SK-N-SH (cell line): ENCODE results near the gene RASA3. TPM values are rescaled to one million over a fixed set of nuclear protein-coding genes. Genes with fewer than 3 reads are reported as not detected.

Experiments used
- CTCF ChIA-PET: fragments of 300-600, 350-600 bp; formaldehyde crosslinking; extraction: SDS; loops from one replicate; lab custom pipeline; 2021; lab: Yijun Ruan, JAX
- POLR2A ChIA-PET: fragments of 350-600 bp; sonication (Branson Sonifier 250); formaldehyde crosslinking; extraction: SDS; loops from one replicate; lab custom pipeline; 2020; ENCODE audit warnings: antibody characterized with exemption, inconsistent platforms; lab: Yijun Ruan, JAX
- DNase-seq: peaks from one replicate; pipeline ENCODE4 v3.0.0; 2012
- H2AFZ ChIP-seq: fragments of 200-600 bp; sonication (generic); 2 replicates; pipeline ENCODE4 v1.8.1; 2016; ENCODE audit warnings: antibody characterized with exemption, mild to moderate bottlenecking, low read depth
- H3F3A ChIP-seq: fragments of 200-600 bp; sonication (generic); replicated peaks from 2 replicates; pipeline ENCODE3; 2016; ENCODE audit warnings: antibody characterized with exemption, mild to moderate bottlenecking; ENCODE audit not compliant: insufficient read depth
- H3K27ac ChIP-seq, 2 experiments: fragments of 200-500 bp in 1 of 2; fragments of 200-600 bp in 1 of 2; sonication (Bioruptor generic) in 1 of 2; sonication (generic), shearing (Covaris generic) in 1 of 2; 2 replicates each; pipeline versions ENCODE4 v1.5.1 to v1.6.1; 2014 to 2016; ENCODE audit warnings: low read depth in 2 of 2, inconsistent platforms in 1 of 2, low read length in 1 of 2, mild to moderate bottlenecking in 1 of 2, mixed read lengths in 1 of 2
- H3K27me3 ChIP-seq: fragments of 200-600 bp; sonication (generic), shearing (Covaris generic); 2 replicates; pipeline ENCODE4 v1.6.1; 2016; ENCODE audit warnings: mixed run types; ENCODE audit not compliant: insufficient read depth
- H3K36me3 ChIP-seq, 2 experiments: fragments of 200-500 bp in 1 of 2; fragments of 200-600 bp in 1 of 2; sonication (Bioruptor generic) in 1 of 2; sonication (generic) in 1 of 2; replicated peaks in 1 of 2; 2 replicates each; pipeline versions ENCODE3 to v1.5.1; 2014 to 2016; ENCODE audit warnings: low read length in 1 of 2, mild to moderate bottlenecking in 1 of 2; ENCODE audit not compliant: insufficient read depth in 2 of 2, control insufficient read depth in 1 of 2
- H3K4me1 ChIP-seq, 2 experiments: fragments of 200-500 bp in 1 of 2; fragments of 200-600 bp in 1 of 2; sonication (Bioruptor generic) in 1 of 2; sonication (generic), shearing (Covaris generic) in 1 of 2; 2 replicates each; pipeline versions ENCODE4 v1.5.1 to v1.6.1; 2014 to 2016; ENCODE audit warnings: low read depth in 1 of 2, low read length in 1 of 2, mixed run types in 1 of 2; ENCODE audit not compliant: insufficient read depth in 2 of 2, control insufficient read depth in 1 of 2
- H3K4me2 ChIP-seq: fragments of 200-600 bp; sonication (generic), shearing (Covaris generic); 2 replicates; pipeline ENCODE4 v1.6.1; 2017; ENCODE audit warnings: mixed run types
- H3K4me3 ChIP-seq, 2 experiments: fragments of 200-500 bp in 1 of 2; fragments of 200-600 bp in 1 of 2; sonication (Bioruptor generic) in 1 of 2; sonication (generic), shearing (Covaris generic) in 1 of 2; 2 replicates each; pipeline versions ENCODE4 v1.5.1 to v1.8.1; 2014 to 2016; ENCODE audit warnings: low read depth in 2 of 2, inconsistent platforms in 1 of 2, low read length in 1 of 2, mild to moderate bottlenecking in 1 of 2, mixed read lengths in 1 of 2, moderate library complexity in 1 of 2
- H3K79me2 ChIP-seq: fragments of 200-600 bp; sonication (generic); 2 replicates; pipeline ENCODE4 v1.8.1; 2017; ENCODE audit warnings: mild to moderate bottlenecking; ENCODE audit not compliant: insufficient read depth
- H3K9ac ChIP-seq: fragments of 200-600 bp; sonication (generic); 2 replicates; pipeline ENCODE4 v1.6.1; 2017; ENCODE audit warnings: mixed run types
- H3K9me2 ChIP-seq: fragments of 200-600 bp; sonication (generic); 2 replicates; pipeline ENCODE4 v1.6.1; 2017; ENCODE audit warnings: mixed run types
- H3K9me3 ChIP-seq: fragments of 200-600 bp; sonication (generic); 2 replicates; pipeline ENCODE4 v1.6.1; 2017; ENCODE audit warnings: mixed run types, mild to moderate bottlenecking, moderate library complexity
- H4K20me1 ChIP-seq: fragments of 200-600 bp; sonication (generic); 2 replicates; pipeline ENCODE4 v1.6.1; 2017; ENCODE audit warnings: mild to moderate bottlenecking, mixed run types; ENCODE audit not compliant: insufficient read depth
- FOSL2 ChIP-seq: IDR thresholded peaks from 2 replicates; pipeline ENCODE4 v1.4.0; 2012; ENCODE audit warnings: low read depth, mild to moderate bottlenecking, moderate library complexity, borderline replicate concordance
- FOXM1 ChIP-seq: IDR thresholded peaks from 2 replicates; pipeline ENCODE4 v1.4.0; 2012; ENCODE audit warnings: low read depth, mild to moderate bottlenecking
- GABPA ChIP-seq: IDR thresholded peaks from 2 replicates; pipeline ENCODE4 v1.4.0; 2012; ENCODE audit warnings: low read depth, mild to moderate bottlenecking
- GATA2 ChIP-seq: sonication (generic); formaldehyde crosslinking; IDR thresholded peaks from 2 replicates; pipeline ENCODE4 v1.5.0; 2020; ENCODE audit warnings: mild to moderate bottlenecking, missing genetic modification reagents
- JUND ChIP-seq: IDR thresholded peaks from 2 replicates; pipeline ENCODE4 v1.4.0; 2012
- MEF2A ChIP-seq: IDR thresholded peaks from 2 replicates; pipeline ENCODE4 v1.4.0; 2012; ENCODE audit warnings: low read depth, borderline replicate concordance
- MXI1 ChIP-seq: IDR thresholded peaks from 2 replicates; pipeline ENCODE4 v1.6.1; 2012; ENCODE audit warnings: mild to moderate bottlenecking, low read depth, low read length, improper control_type of control experiment
- NRF1 ChIP-seq: IDR thresholded peaks from 2 replicates; pipeline ENCODE4 v1.6.1; 2012; ENCODE audit warnings: low read depth, mild to moderate bottlenecking, low read length
- PBX3 ChIP-seq: IDR thresholded peaks from 2 replicates; pipeline ENCODE4; 2012
- SMC3 ChIP-seq: IDR thresholded peaks from 2 replicates; pipeline ENCODE4 v1.6.1; 2012; ENCODE audit warnings: low read depth, low read length, improper control_type of control experiment
- TEAD4 ChIP-seq: IDR thresholded peaks from 2 replicates; pipeline ENCODE4 v1.4.0; 2012; ENCODE audit warnings: mild to moderate bottlenecking, borderline replicate concordance; ENCODE audit not compliant: insufficient read depth
- ZBTB33 ChIP-seq: IDR thresholded peaks from 2 replicates; pipeline ENCODE4 v1.4.0; 2012; ENCODE audit warnings: low read depth, borderline replicate concordance
- WGBS: methylation state at CpG from one replicate; pipeline ENCODE4 v1.1.6; 2017; ENCODE audit warnings: low lambda C conversion rate; 5-methylcytosine and 5-hydroxymethylcytosine counted together
- polyA plus RNA-seq, 3 experiments: library from polyadenylated mRNA; depleted of rRNA; stranded (reverse); fragments of >200 nt; gene quantifications; 2 replicates each; pipeline ENCODE4 v1.2.3, GENCODE V29; 2012
- TF ChIP-seq, protein P1 (sequence below): IDR thresholded peaks from 2 replicates; pipeline ENCODE4 v1.6.1; 2012; ENCODE audit warnings: mild to moderate bottlenecking, low read depth, low read length, moderate library complexity

RASA3 gene
- polyA plus RNA-seq, 1 of the 3 experiments (the other 2 are of a cell fraction) = 25.1 TPM

- H3K79me2 ChIP-seq = no peaks in the 10 kb centered on the region; the same call in 1 of the 2 replicates
- no peak overlapping the region for H3K4me3 ChIP-seq
- peaks cover 0 to 6% of the 10 kb centered on the region in 2 experiments; a peak in 3 of 4 replicates for H3K4me1 ChIP-seq
- no peak for TF ChIP-seq GATA2
- TF ChIP-seq, protein P1, sequence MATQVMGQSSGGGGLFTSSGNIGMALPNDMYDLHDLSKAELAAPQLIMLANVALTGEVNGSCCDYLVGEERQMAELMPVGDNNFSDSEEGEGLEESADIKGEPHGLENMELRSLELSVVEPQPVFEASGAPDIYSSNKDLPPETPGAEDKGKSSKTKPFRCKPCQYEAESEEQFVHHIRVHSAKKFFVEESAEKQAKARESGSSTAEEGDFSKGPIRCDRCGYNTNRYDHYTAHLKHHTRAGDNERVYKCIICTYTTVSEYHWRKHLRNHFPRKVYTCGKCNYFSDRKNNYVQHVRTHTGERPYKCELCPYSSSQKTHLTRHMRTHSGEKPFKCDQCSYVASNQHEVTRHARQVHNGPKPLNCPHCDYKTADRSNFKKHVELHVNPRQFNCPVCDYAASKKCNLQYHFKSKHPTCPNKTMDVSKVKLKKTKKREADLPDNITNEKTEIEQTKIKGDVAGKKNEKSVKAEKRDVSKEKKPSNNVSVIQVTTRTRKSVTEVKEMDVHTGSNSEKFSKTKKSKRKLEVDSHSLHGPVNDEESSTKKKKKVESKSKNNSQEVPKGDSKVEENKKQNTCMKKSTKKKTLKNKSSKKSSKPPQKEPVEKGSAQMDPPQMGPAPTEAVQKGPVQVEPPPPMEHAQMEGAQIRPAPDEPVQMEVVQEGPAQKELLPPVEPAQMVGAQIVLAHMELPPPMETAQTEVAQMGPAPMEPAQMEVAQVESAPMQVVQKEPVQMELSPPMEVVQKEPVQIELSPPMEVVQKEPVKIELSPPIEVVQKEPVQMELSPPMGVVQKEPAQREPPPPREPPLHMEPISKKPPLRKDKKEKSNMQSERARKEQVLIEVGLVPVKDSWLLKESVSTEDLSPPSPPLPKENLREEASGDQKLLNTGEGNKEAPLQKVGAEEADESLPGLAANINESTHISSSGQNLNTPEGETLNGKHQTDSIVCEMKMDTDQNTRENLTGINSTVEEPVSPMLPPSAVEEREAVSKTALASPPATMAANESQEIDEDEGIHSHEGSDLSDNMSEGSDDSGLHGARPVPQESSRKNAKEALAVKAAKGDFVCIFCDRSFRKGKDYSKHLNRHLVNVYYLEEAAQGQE = no peak
- no peak for TF ChIP-seq FOSL2
- TF ChIP-seq ZBTB33 = no peak
- no peak for TF ChIP-seq MXI1
- no peak for TF ChIP-seq TEAD4
- no peak for TF ChIP-seq GABPA
- TF ChIP-seq JUND = no peak
- no peak for TF ChIP-seq FOXM1
- TF ChIP-seq SMC3 = no peak
- TF ChIP-seq PBX3 = no peak
- TF ChIP-seq MEF2A = no peak
- TF ChIP-seq NRF1 = no peak
- ChIA-PET CTCF (interaction anchor here (1.1 kb wide), 1 partner anchor 13 kb away, joined by 3 read pairs; no protein-coding TSS in a partner anchor), POLR2A (no interaction called here)
- DNase-seq = no peak
- peaks cover 11 to 48% of the 10 kb centered on the region in 2 experiments for H3K36me3 ChIP-seq
- H3K9me3 ChIP-seq = no peaks in the 10 kb centered on the region
- H3K27me3 ChIP-seq = no peaks in the 10 kb centered on the region
- no peaks in the 10 kb centered on the region for H3K9me2 ChIP-seq
- no peaks in the 10 kb centered on the region for H4K20me1 ChIP-seq
- WGBS = 91% methylated on average over 38 of the region's 41 CpGs
- H3K27ac ChIP-seq = no peak overlapping the region
- no peak overlapping the region for H3K4me2 ChIP-seq
- H3K9ac ChIP-seq = no peak overlapping the region
- H3F3A ChIP-seq = peaks cover 8% of the 10 kb centered on the region
- no peak overlapping the region for H2AFZ ChIP-seq
Observed at GRCh38 chr13:113978741-113979481, 153.5 kb downstream of the RASA3 start.
